SK-N-SH (cell line): ENCODE measurements around the gene SCGB1C2.

Source experiments
- CHD2 ChIP-seq: fragments of 150-350 bp; IDR thresholded peaks from 2 replicates; pipeline ENCODE4 v1.6.1; 2018; ENCODE audit warnings: low read length; ENCODE audit not compliant: partially characterized antibody
- GABPA ChIP-seq: IDR thresholded peaks from 2 replicates; pipeline ENCODE4 v1.4.0; 2012; ENCODE audit warnings: low read depth, mild to moderate bottlenecking
- JUND ChIP-seq: IDR thresholded peaks from 2 replicates; pipeline ENCODE4 v1.4.0; 2012
- MXI1 ChIP-seq: IDR thresholded peaks from 2 replicates; pipeline ENCODE4 v1.6.1; 2012; ENCODE audit warnings: mild to moderate bottlenecking, low read depth, low read length, improper control_type of control experiment
- POLR2AphosphoS5 ChIP-seq: IDR thresholded peaks from 2 replicates; pipeline ENCODE4 v1.6.1; 2012; ENCODE audit warnings: low read depth, low read length
- RXRA ChIP-seq: IDR thresholded peaks from 2 replicates; pipeline ENCODE4 v1.4.0; 2012; ENCODE audit warnings: low read depth, mild to moderate bottlenecking, borderline replicate concordance
- SIN3A ChIP-seq: IDR thresholded peaks from 2 replicates; pipeline ENCODE4 v1.6.1; 2012; ENCODE audit warnings: low read depth, mild to moderate bottlenecking, low read length, moderate library complexity, borderline replicate concordance
- SMC3 ChIP-seq: IDR thresholded peaks from 2 replicates; pipeline ENCODE4 v1.6.1; 2012; ENCODE audit warnings: low read depth, low read length, improper control_type of control experiment
- YY1 ChIP-seq: IDR thresholded peaks from 2 replicates; pipeline ENCODE4 v1.4.0; 2012; ENCODE audit warnings: low read depth, mild to moderate bottlenecking
- TF ChIP-seq, protein P1 (sequence below): fragments of 200-600 bp; sonication (generic); IDR thresholded peaks from 2 replicates; pipeline ENCODE4 v1.6.1; 2017; ENCODE audit warnings: antibody characterized with exemption, mild to moderate bottlenecking, moderate library complexity
- TF ChIP-seq, protein P2 (sequence below): IDR thresholded peaks from 2 replicates; pipeline ENCODE4 v1.4.0; 2012; ENCODE audit warnings: low read depth
- TF ChIP-seq, protein P3 (sequence below): IDR thresholded peaks from 2 replicates; pipeline ENCODE4 v1.6.1; 2012; ENCODE audit warnings: mild to moderate bottlenecking, low read depth, low read length, moderate library complexity

DNA sequence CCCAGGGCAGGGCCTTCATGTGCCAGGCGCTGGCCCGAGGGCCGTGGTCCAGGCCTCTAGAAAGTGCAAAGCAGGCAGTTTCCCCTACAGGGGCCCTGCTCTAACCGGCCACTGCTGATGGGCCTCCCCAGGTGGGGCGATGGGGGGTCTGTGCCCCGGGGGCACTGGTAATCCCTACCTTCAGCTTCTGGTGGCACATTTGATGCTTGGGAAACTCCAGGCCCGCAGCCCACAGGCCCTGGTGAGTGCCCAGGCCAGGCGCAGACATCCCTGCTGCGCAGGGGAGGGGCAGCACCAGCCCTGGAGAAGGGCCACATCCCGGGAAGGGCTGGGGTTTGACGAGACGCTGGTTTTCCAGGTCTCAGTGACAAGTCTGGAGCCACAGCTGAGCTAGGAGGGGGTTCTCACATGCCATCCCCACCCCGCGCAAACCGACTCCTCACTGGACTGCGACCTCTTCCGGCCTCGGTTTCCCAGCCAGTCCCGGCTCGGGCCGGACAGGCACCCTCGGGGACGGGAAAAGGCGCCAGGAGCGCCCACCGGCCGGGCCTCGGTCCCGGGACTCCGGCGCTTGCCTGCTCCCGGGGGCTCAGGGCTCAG lies 42.5 kb downstream of the SCGB1C2 start:
- no peak for TF ChIP-seq SIN3A
- TF ChIP-seq, protein P1, sequence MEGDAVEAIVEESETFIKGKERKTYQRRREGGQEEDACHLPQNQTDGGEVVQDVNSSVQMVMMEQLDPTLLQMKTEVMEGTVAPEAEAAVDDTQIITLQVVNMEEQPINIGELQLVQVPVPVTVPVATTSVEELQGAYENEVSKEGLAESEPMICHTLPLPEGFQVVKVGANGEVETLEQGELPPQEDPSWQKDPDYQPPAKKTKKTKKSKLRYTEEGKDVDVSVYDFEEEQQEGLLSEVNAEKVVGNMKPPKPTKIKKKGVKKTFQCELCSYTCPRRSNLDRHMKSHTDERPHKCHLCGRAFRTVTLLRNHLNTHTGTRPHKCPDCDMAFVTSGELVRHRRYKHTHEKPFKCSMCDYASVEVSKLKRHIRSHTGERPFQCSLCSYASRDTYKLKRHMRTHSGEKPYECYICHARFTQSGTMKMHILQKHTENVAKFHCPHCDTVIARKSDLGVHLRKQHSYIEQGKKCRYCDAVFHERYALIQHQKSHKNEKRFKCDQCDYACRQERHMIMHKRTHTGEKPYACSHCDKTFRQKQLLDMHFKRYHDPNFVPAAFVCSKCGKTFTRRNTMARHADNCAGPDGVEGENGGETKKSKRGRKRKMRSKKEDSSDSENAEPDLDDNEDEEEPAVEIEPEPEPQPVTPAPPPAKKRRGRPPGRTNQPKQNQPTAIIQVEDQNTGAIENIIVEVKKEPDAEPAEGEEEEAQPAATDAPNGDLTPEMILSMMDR: no peak
- no peak for TF ChIP-seq YY1
- TF ChIP-seq POLR2AphosphoS5: no peak
- no peak for TF ChIP-seq CHD2
- TF ChIP-seq JUND: no peak
- TF ChIP-seq, protein P2, sequence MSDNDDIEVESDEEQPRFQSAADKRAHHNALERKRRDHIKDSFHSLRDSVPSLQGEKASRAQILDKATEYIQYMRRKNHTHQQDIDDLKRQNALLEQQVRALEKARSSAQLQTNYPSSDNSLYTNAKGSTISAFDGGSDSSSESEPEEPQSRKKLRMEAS: no peak
- TF ChIP-seq MXI1: no peak; the same call in 1 of the 2 replicates
- TF ChIP-seq, protein P3, sequence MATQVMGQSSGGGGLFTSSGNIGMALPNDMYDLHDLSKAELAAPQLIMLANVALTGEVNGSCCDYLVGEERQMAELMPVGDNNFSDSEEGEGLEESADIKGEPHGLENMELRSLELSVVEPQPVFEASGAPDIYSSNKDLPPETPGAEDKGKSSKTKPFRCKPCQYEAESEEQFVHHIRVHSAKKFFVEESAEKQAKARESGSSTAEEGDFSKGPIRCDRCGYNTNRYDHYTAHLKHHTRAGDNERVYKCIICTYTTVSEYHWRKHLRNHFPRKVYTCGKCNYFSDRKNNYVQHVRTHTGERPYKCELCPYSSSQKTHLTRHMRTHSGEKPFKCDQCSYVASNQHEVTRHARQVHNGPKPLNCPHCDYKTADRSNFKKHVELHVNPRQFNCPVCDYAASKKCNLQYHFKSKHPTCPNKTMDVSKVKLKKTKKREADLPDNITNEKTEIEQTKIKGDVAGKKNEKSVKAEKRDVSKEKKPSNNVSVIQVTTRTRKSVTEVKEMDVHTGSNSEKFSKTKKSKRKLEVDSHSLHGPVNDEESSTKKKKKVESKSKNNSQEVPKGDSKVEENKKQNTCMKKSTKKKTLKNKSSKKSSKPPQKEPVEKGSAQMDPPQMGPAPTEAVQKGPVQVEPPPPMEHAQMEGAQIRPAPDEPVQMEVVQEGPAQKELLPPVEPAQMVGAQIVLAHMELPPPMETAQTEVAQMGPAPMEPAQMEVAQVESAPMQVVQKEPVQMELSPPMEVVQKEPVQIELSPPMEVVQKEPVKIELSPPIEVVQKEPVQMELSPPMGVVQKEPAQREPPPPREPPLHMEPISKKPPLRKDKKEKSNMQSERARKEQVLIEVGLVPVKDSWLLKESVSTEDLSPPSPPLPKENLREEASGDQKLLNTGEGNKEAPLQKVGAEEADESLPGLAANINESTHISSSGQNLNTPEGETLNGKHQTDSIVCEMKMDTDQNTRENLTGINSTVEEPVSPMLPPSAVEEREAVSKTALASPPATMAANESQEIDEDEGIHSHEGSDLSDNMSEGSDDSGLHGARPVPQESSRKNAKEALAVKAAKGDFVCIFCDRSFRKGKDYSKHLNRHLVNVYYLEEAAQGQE: no peak
- no peak for TF ChIP-seq RXRA
- no peak for TF ChIP-seq SMC3
- no peak for TF ChIP-seq GABPA
